RPMI7951 (cell line): Measurements from ENCODE around the gene ABHD2. TPM values are rescaled to one million over a fixed set of nuclear protein-coding genes. Genes with fewer than 3 reads are reported as not detected.
"Not testable (repeated sequence)": the region's sequence is repeated elsewhere in the genome, so short reads cannot be mapped to it uniquely, and the experiment has no call there.

Source experiments
- DNase-seq: peaks from one replicate; pipeline ENCODE4 v3.0.0-alpha.2; 2012; ENCODE audit warnings: low read depth
- total RNA-seq: library from RNA; depleted of rRNA; stranded (reverse); fragments of >200 nt; shearing (Covaris generic); gene quantifications from 2 replicates; pipeline ENCODE4 v1.2.3, GENCODE V29; 2014

The ABHD2 gene
- total RNA-seq, 1 experiment from 2014 or later: 261 TPM

- DNase-seq: no peak
Measured at GRCh38 chr15:89074402-89075012, 13.7 kb upstream of the ABHD2 start.

- no peak for DNase-seq
Measured at GRCh38 chr15:89075101-89075640, 13.1 kb upstream of the ABHD2 start.

GRCh38 chr15:89075846-89076245, 12.4 kb upstream of the ABHD2 start:
- no peak for DNase-seq

DNA sequence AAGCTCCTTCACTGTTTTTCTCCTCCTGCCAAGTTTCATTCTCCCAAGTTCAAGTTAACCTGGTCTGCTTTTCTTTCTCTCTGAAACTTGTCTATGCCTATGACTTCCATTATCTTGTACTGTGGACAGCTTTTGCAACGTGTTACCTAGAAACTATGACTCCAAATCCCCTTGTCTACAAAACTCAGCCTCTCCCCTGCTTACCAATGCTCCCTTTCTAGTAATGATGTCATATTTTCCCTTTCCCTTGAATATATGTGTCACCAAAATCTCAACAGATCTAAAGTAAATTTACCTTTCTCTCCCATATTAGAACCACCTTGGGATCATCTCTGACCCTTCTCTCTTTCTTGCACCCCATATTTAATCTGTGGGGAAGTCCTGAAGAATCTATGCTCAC, 10.5 kb upstream of the ABHD2 start:
- DNase-seq: no peak

DNA sequence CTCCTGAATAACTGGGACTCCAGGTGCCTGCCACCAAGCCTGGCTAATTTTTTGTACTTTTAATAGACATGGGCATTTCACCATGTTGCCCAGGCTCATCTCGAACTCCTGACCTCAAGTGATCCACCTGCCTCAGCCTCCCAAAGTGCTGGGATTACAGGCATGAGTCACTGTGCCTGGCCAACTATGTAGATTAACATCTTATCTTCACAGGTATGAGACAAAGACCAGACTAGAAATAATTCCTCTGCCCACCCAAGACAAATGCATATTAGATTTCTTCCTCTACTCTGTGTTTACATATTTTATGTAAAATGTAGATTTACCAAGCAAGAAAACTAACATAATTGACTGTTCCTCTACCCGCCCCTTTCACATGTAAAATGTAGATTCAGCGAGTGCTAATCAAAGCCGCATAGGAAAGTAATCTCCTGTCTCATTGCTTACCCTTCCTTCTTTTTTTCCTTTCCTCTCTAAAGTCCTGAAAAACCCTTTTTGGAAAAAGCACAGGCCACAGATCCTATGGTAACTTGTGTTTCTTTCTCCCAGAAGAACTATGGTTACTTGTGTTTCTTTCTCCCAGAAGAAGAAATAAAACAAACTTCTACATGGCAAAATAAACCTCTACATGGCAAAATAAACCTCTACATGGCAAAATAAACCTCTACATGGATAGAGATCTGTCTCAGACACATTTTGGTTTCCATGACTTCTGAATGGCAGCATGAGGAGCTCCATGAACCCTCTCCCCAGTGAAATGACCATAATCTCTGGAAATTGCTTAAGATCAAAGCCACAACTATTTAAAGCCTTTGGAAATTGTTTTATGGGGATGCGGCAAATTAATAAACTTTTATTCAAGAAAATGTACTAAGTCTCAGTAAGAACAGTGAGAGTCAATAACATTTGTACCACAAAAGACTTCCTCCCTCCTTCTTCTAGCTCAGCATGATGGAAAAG, 9.1 kb upstream of the ABHD2 start:
- DNase-seq: no peak

- DNase-seq: no peak
Measured at GRCh38 chr15:89081878-89082277, 6.4 kb upstream of the ABHD2 start.

DNA sequence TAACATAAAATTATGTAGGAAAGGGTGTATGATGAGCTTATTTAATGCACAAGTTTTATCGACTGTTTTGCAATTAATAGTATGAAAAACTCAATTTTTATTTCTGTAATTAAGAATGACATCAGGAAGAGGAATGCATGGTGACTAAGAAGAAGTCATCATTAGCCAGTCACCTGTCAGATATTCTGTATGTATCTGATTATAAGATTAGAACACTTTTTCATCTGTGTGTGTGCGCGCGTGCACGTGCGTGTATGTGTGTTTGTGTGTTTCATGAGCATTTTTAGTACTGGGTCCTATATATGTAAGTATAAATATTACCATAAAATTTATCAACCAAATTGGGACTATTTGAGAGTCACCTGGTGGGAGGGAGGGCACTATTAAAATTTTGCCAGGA, 5.0 kb upstream of the ABHD2 start:
- no peak for DNase-seq

DNA sequence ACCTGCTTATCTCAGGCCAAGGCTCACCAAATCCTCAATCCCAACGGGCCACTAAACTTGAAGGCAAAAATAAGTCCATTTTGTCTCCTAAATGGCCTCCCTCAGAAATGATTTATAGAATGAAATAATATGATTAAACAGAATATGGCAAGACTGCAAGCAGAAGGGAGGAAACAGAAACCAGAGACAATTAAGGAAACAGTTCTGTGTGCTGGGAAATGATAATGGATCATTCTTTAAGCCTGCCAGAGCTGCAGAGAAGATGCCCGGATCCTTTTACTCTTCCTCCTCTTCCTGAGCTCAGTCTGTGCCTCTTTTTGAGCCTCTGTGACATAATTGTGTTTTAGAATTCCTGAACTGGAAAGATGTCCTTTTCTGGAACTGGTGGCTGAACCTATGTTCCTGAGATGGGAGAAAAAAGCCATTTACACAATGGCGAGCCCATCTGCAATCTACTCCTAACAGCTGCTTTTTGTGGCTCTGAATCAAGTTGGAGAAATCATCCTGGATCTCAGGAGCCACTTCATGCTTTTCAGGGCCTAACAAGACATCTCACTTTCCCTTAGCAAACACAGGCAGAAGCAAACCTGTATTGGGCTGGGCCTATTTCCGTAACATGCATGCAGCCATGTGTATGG, 2.8 kb upstream of the ABHD2 start:
- no peak for DNase-seq

DNA sequence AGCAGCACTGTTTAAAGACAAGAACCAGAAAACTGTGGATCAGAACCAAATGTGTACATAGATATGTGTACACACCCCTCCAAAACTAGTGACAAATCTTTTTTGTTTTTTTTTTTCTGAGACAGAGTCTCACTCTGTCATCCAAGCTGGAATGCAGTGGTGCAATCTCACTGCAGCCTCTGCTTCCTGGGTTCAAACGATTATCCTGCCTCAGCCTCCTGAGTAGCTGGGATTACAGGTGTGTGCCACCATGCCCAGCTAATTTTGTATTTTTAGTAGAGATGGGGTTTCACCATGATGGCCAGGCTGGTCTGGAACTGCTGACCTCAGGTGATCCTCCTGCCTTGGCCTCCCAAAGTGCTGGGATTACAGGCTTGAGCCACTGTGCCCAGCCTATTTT, 2.3 kb upstream of the ABHD2 start:
- not testable (repeated sequence) for DNase-seq

DNA sequence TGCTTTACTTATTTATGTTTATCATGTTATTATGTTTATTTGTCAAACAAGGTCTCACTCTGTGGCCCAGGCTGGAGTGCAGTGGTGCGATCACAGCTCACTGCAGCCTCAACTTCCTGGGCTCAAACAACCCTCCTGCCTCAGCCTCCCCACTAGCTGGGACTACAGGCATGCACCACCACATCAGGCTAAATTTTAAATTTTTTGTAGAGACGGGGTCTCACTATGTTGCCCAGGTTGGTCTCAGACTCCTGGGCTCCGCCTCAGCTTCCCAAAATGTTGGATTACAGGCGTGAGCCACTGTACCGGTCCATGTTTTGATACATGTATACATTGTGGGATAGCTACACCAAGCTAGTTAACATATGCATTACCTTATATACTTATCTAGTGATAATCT, 1.9 kb upstream of the ABHD2 start:
- DNase-seq: not testable (repeated sequence)

DNA sequence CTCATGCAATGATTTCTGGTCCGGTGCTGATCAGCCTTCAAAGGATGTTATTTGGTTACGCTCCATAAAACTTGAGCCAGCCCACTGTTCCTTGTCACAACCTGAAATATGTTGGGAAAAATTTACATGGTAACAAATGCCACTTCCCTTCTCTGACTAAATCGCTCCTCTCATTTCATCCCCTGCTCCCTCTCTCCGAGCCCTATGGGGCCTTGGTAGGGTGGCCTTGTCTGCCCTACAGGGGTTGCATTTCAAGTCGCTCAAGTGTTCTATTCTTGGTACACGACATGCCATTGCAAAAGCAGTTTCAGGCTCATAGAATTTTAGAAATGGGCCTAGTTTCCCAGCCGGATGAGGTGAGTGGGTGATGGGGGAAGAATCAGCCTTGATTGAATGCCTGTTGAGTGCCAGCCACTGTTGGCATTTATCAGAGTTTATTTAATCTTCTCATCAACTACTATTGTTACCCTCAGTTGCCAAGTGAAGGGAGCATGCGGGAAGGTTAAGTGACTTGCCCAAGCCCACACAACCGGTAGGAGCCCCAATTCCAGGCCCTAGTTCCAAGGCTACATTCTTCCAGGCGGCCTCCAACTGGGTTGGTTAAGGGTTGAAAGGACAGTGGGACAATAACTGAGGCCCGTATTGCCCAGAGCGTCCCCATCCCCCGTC, 961 bp upstream of the ABHD2 start:
- DNase-seq: peak; percentile 59

DNA sequence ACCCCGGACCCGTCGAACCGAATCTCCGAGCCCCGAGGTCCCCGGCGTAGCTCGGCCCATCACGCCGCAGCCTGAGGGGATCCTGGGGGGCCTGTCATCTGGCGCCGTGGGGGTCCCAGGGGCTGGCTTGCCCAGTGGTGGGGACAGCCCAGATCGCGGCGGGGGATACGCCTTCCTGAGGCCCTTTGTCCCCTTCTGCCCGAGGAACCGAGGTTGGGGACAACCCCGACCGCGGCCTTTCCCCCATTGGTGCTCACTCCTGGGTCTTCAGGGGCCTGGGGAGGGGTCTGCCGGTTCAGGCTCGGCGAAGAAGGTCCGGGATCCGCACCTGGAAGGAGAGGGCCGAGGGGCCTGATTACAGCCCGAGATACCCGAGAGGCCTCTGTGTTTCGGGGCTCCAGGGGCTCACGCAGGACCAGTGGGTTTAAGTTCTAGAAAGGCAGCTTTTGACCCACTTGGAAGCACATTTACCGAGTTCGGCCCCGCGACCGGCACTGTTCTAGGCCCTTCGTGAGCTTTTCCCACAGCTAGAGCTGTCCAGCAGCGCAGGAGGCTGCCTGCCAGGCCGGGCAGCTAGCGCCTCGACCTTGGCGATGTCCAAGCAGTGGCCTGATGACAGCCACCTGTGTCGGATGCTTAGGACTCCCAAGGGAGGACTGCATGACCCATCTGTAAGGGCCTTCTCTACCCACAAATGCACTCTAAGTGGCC, 504 bp downstream of the ABHD2 start:
- DNase-seq: peak; percentile 47

- DNase-seq: no peak
Measured at GRCh38 chr15:89089316-89090230, 1.3 kb downstream of the ABHD2 start.

DNA sequence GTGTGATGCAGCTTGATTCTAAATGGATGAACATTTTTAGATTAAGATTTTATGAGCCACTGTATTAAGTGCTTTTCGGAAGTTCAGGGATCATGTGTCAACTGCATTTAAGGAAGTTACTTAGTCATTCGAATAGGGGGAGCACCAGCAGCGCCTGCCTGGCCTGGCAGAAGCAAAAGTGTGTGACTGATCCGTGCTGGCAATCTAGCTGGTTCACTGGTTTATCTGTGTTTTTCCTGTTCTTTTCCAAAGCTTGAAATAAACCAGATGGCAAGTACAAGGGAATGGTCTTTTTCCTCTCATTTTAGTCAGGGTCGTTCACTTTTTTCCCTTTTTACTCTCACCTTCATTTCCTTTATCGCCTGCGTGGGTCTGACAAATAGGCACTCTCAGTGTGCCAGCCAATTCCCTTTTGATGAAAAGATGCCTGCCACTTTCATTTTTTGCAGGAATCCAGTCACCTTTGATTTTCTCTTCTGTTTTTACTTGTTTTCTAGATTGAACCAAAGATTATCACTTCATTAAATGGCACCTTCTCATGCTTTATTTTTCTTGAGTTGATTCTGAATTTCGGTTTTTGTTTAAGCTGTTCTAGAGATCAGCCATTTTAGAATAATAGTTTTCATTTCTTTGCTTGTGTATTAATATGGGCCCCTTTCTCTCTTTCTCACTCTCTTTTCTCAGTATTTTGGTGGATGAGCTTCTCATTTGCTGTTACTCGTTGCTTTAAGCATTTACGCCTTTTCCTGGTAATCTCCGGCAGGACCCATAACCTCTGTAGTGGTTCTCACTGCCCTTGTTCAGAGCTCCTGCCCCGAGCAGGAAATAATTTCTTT, 2.8 kb downstream of the ABHD2 start:
- peak; percentile 87 for DNase-seq

GRCh38 chr15:89091627-89092220, 3.5 kb downstream of the ABHD2 start:
- no peak for DNase-seq

DNA sequence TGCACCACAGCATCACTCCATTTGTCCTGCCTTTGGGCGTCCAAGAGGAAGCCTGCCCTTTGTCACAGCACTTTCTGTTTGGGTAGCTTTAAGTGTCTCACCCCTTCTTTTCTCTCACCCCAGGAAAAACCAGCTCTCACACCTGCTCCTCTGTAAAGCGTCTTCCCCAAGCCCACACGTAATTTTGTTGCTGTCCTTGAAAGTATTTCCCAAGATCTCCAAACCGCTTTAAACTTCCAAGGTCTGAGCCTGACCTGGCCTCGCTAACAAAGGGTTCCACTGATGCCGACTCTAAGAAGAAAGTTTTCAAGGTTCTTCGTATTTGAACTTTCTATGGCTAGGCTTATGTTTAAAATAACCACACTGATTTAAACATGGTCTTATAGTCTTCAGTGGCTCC, 5.3 kb downstream of the ABHD2 start:
- DNase-seq: no peak

DNA sequence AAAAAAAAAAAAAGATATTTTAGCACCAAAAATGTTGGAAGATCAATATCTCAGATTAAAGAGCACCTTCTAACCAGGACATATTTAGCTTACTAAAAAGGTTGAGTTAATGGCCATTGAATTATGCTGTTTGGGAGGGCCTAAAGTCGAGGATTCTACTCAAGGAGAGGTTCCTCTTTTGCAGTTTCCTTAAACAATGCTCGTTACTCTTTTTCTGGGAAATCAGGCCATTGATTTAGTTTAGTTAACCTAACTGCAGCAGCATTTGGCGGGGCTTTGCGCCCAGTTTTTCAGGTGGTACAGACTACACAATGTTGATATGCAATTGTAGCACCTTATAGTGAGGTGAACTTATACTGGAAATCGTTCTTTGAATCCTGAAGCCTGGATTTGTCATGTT, 6.8 kb downstream of the ABHD2 start:
- DNase-seq: no peak

- no peak for DNase-seq
Measured at GRCh38 chr15:89095556-89095955, 7.3 kb downstream of the ABHD2 start.

- peak; percentile 50 for DNase-seq
Measured at GRCh38 chr15:89096664-89097063, 8.4 kb downstream of the ABHD2 start.
